Endothelial cell of umbilical vein (primary cell): Measurements from ENCODE around the gene LRP1. TPM values are rescaled to one million over a fixed set of nuclear protein-coding genes. Genes with fewer than 3 reads are reported as not detected.

Source experiments
- BruUV-seq: library from RNA; stranded (reverse); fragments of 400-500 nt; replicated peaks from 2 replicates; lab custom pipeline; 2021; lab: Mats Ljungman, UMichigan
- CTCF ChIA-PET: fragments of 300-600, 350-600 bp; sonication (Branson Sonifier 250); formaldehyde crosslinking; loops from one replicate; lab custom pipeline; 2021; ENCODE audit warnings: antibody characterized with exemption, inconsistent platforms; lab: Charles Lee
- POLR2A ChIA-PET: fragments of 300-600, 350-600 bp; sonication (Branson Sonifier 250); formaldehyde crosslinking; loops from one replicate; lab custom pipeline; 2021; ENCODE audit warnings: antibody characterized with exemption, inconsistent platforms; lab: Charles Lee
- DNase-seq: peaks from one replicate; pipeline ENCODE4 v3.0.0-alpha.2; 2011; ENCODE audit warnings: low read depth, low spot score
- FAIRE-seq: peaks from 2 replicates; lab custom pipeline; 2011; peaks lifted over from hg19 to GRCh38; lab: Jason Lieb, UNC
- H2AFZ ChIP-seq: 2 replicates; pipeline ENCODE4 v1.6.0; 2012; ENCODE audit warnings: low read depth, low read length, control low read depth, inconsistent platforms
- H3K27ac ChIP-seq: 2 replicates; pipeline ENCODE4 v1.5.1; 2011; ENCODE audit warnings: low read depth, mild to moderate bottlenecking, control low read depth, low read length, moderate library complexity; ENCODE audit not compliant: insufficient read depth
- H3K27me3 ChIP-seq, 2 experiments: 2 replicates each; pipeline versions ENCODE4 v1.6.0 to v1.6.1; 2011; ENCODE audit warnings: low read length in 2 of 2, mixed read lengths in 1 of 2; ENCODE audit not compliant: control insufficient read depth in 2 of 2, insufficient read depth in 2 of 2
- H3K36me3 ChIP-seq, 2 experiments: 2 replicates in 1 of 2; 3 replicates in 1 of 2; pipeline ENCODE4 v1.5.1; 2011; ENCODE audit warnings: low read length in 2 of 2, mild to moderate bottlenecking in 1 of 2, moderate library complexity in 1 of 2; ENCODE audit not compliant: control insufficient read depth in 2 of 2, insufficient read depth in 2 of 2; ENCODE audit errors: extremely low read depth in 1 of 2
- H3K4me1 ChIP-seq: 3 replicates; pipeline ENCODE4 v1.5.1; 2011; ENCODE audit warnings: mild to moderate bottlenecking, low read length; ENCODE audit not compliant: control insufficient read depth, insufficient read depth; ENCODE audit errors: extremely low read depth
- H3K4me2 ChIP-seq: 2 replicates; pipeline ENCODE4 v1.6.1; 2011; ENCODE audit warnings: low read length, control low read depth, mixed read lengths; ENCODE audit not compliant: insufficient read depth
- H3K4me3 ChIP-seq, 3 experiments: fragments of 200-600 bp in 1 of 3; sonication (generic), shearing (Covaris generic) in 1 of 3; replicated peaks in 1 of 3; 2 replicates each; pipeline ENCODE4 v1.5.1; 2011 to 2016; ENCODE audit warnings: control low read depth in 3 of 3, low read length in 3 of 3, mild to moderate bottlenecking in 2 of 3, inconsistent platforms in 1 of 3, low read depth in 1 of 3, moderate library complexity in 1 of 3; ENCODE audit not compliant: insufficient read depth in 1 of 3
- H3K79me2 ChIP-seq: 2 replicates; pipeline ENCODE4 v1.6.0; 2012; ENCODE audit warnings: low read length, inconsistent platforms; ENCODE audit not compliant: control insufficient read depth, insufficient read depth
- H3K9ac ChIP-seq: replicated peaks from 2 replicates; pipeline ENCODE3; 2011; ENCODE audit warnings: low read length, control low read depth; ENCODE audit not compliant: insufficient read depth; ENCODE audit errors: extremely low read depth
- H3K9me1 ChIP-seq: replicated peaks from 3 replicates; pipeline ENCODE4 v1.6.0; 2011; ENCODE audit warnings: mild to moderate bottlenecking, low read length; ENCODE audit not compliant: control insufficient read depth, insufficient read depth; ENCODE audit errors: extremely low read depth
- H3K9me3 ChIP-seq: replicated peaks from 2 replicates; pipeline ENCODE4 v1.5.1; 2012; ENCODE audit warnings: low read length, inconsistent platforms; ENCODE audit not compliant: control insufficient read depth, insufficient read depth
- H4K20me1 ChIP-seq: replicated peaks from 2 replicates; pipeline ENCODE3; 2011; ENCODE audit warnings: mild to moderate bottlenecking, low read length; ENCODE audit not compliant: control insufficient read depth, insufficient read depth; ENCODE audit errors: extremely low read depth
- EZH2 ChIP-seq: IDR thresholded peaks from 2 replicates; pipeline ENCODE4 v1.6.1; 2012; ENCODE audit warnings: borderline replicate concordance, low read depth, mild to moderate bottlenecking, moderate library complexity, low read length, inconsistent platforms; ENCODE audit not compliant: severe bottlenecking
- FOS ChIP-seq: IDR thresholded peaks from 2 replicates; pipeline ENCODE4 v1.6.1; 2011; ENCODE audit warnings: mild to moderate bottlenecking, low read length, moderate library complexity, borderline replicate concordance; ENCODE audit not compliant: insufficient read depth
- GATA2 ChIP-seq: IDR thresholded peaks from 2 replicates; pipeline ENCODE4 v1.7.0; 2011; ENCODE audit warnings: low read depth, mild to moderate bottlenecking, moderate library complexity, mixed read lengths, low read length; ENCODE audit not compliant: insufficient read length, insufficient read depth
- JUN ChIP-seq: IDR thresholded peaks from 2 replicates; pipeline ENCODE4 v1.6.1; 2011; ENCODE audit warnings: borderline replicate concordance, low read depth; ENCODE audit not compliant: insufficient read length, insufficient read depth
- MYC ChIP-seq: IDR thresholded peaks from one replicate; pipeline ENCODE4 v1.6.1; 2011; ENCODE audit warnings: mild to moderate bottlenecking, low read depth, low read length
- POLR2A ChIP-seq: IDR thresholded peaks from 2 replicates; pipeline ENCODE4 v1.6.1; 2012; ENCODE audit warnings: low read depth, mild to moderate bottlenecking, control low read depth, low read length
- POLR2AphosphoS5 ChIP-seq: IDR thresholded peaks from 2 replicates; pipeline ENCODE4 v1.6.1; 2012; ENCODE audit warnings: low read depth, mild to moderate bottlenecking, control low read depth, low read length, moderate library complexity; ENCODE audit not compliant: insufficient read depth
- dilution Hi-C: fragments of 300-500 bp; cut with MboI; formaldehyde crosslinking; loops from one replicate; pipeline ENCODE4 v1.15.0; 2019; ENCODE audit warnings: low sequenced_read_pairs; ENCODE audit not compliant: extremely low pct_ligation_motif_present
- intact Hi-C: fragments of 100-400 bp; cut with micrococcal nuclease; formaldehyde crosslinking; loops from one replicate; pipeline ENCODE4 v1.10.0; 2022
- polyA plus RNA-seq, 4 experiments: library from polyadenylated mRNA; depleted of rRNA in 3 of 4; stranded (reverse) in 3 of 4; unstranded in 1 of 4; fragments of >200 nt; gene quantifications; 2 replicates each; pipeline versions ENCODE4 v1.2.1 to v1.2.3, GENCODE V29; 2011 to 2012; ENCODE audit warnings: missing spikeins in 1 of 4
- total RNA-seq: library from RNA; stranded (reverse); gene quantifications from 2 replicates; pipeline ENCODE4 v1.2.3, GENCODE V29; 2021
- TF ChIP-seq, protein P1 (sequence below), 2 donors: IDR thresholded peaks; 1 replicate in 1 of 2; 2 replicates in 1 of 2; pipeline ENCODE4 v1.5.1; 2011; ENCODE audit warnings: low read length in 2 of 2, mild to moderate bottlenecking in 2 of 2, moderate library complexity in 2 of 2, control low read depth in 1 of 2, inconsistent platforms in 1 of 2, low read depth in 1 of 2; ENCODE audit not compliant: insufficient read depth in 1 of 2; ENCODE audit errors: extremely low read depth in 1 of 2
- TF ChIP-seq, protein P2 (sequence below): IDR thresholded peaks from 2 replicates; pipeline ENCODE4 v1.6.1; 2011; ENCODE audit not compliant: insufficient read depth, insufficient read length

Gene LRP1
- total and polyA plus RNA-seq, 2 donors (not counting 3 experiments of a cell fraction or from before 2014, with no cell fraction given), result 1.6 to 4.6 TPM

DNA sequence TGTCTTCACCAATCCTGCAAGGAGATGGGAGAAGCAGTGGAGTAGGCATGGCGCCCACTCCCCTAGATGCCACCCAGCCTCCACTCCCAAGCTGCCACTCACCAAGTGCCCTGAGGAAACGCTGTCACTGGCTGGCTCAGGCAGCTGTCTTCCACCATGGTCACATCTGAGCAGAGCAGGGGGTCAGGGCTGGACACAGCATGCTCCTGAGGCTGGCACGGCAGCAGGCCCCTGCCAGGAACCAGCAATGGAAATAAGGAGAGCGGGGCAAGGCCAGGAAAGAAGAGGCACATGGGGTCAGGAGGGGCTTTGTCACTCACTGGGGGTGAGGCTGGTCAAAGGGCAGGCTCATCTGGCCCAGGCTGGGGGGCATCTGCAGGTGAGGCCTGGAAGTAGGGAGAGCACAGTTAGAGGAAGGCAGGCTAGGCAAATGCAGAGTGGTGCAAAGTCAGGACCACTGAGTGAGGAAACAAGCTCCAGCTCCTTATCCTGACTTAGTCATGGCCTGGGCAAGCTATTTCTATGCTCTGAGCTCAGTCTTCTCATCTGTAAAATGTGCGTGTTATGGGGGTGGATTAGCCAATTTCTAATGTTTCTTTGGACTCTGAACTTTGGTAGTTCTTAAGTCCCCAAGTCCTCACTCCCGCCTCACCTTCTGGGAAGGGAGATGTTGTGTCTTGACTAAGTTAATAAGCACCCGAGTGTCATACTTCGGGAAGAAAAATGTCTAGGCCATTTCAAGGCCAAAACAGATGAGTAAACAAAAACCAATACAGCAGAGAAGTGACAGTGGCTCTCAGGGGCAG lies 31.3 kb upstream of the LRP1 start:
- ChIA-PET CTCF (interaction anchor here (1.5 to 14.4 kb wide), 4 partner anchors 14 to 31 kb away, joined by 3 to 158 read pairs (median 10); partner anchors contain the start of genes LRP1 and STAT6), POLR2A (interaction anchor here (2.2 kb wide), 1 partner anchor 14 kb away, joined by 9 read pairs; the partner anchor contains the start of gene STAT6)
- no TSS peak for BruUV-seq
- TF ChIP-seq POLR2A (no peak), MYC (no peak), EZH2 (no peak), JUN (no peak), GATA2 (no peak), POLR2AphosphoS5 (no peak), FOS (no peak)
- TF ChIP-seq, protein P1, sequence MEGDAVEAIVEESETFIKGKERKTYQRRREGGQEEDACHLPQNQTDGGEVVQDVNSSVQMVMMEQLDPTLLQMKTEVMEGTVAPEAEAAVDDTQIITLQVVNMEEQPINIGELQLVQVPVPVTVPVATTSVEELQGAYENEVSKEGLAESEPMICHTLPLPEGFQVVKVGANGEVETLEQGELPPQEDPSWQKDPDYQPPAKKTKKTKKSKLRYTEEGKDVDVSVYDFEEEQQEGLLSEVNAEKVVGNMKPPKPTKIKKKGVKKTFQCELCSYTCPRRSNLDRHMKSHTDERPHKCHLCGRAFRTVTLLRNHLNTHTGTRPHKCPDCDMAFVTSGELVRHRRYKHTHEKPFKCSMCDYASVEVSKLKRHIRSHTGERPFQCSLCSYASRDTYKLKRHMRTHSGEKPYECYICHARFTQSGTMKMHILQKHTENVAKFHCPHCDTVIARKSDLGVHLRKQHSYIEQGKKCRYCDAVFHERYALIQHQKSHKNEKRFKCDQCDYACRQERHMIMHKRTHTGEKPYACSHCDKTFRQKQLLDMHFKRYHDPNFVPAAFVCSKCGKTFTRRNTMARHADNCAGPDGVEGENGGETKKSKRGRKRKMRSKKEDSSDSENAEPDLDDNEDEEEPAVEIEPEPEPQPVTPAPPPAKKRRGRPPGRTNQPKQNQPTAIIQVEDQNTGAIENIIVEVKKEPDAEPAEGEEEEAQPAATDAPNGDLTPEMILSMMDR (IDR thresholded peaks at IDR 0.05; ENCODE audit: extremely low read depth in 1 of 2, insufficient read depth in 1 of 2, low read depth in 1 of 2, low read length in 2 of 2), result no peak
- TF ChIP-seq, protein P2, sequence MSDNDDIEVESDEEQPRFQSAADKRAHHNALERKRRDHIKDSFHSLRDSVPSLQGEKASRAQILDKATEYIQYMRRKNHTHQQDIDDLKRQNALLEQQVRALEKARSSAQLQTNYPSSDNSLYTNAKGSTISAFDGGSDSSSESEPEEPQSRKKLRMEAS, result no peak
- H3K9ac ChIP-seq, result no peak overlapping the region
- peaks cover 4 to 48% of the 10 kb centered on the region in 2 experiments for H3K36me3 ChIP-seq
- H3K27me3 ChIP-seq, result no peaks in the 10 kb centered on the region
- no peaks in the 10 kb centered on the region for H3K79me2 ChIP-seq
- H3K4me1 ChIP-seq, result peaks cover 8% of the 10 kb centered on the region
- H3K27ac ChIP-seq, result no peak overlapping the region
- no peaks in the 10 kb centered on the region for H3K9me1 ChIP-seq
- H4K20me1 ChIP-seq, result no peaks in the 10 kb centered on the region
- FAIRE-seq, result no peak
- H3K4me2 ChIP-seq, result no peak overlapping the region
- intact Hi-C loops, result no loop called here
- H3K4me3 ChIP-seq, result no peak overlapping the region
- H2AFZ ChIP-seq, result no peak overlapping the region
- dilution Hi-C loops, result no loop called here
- H3K9me3 ChIP-seq, result no peaks in the 10 kb centered on the region
- DNase-seq, result no peak
